ENCODE results near the gene NCAPH2.

The NCAPH2 gene

DNA sequence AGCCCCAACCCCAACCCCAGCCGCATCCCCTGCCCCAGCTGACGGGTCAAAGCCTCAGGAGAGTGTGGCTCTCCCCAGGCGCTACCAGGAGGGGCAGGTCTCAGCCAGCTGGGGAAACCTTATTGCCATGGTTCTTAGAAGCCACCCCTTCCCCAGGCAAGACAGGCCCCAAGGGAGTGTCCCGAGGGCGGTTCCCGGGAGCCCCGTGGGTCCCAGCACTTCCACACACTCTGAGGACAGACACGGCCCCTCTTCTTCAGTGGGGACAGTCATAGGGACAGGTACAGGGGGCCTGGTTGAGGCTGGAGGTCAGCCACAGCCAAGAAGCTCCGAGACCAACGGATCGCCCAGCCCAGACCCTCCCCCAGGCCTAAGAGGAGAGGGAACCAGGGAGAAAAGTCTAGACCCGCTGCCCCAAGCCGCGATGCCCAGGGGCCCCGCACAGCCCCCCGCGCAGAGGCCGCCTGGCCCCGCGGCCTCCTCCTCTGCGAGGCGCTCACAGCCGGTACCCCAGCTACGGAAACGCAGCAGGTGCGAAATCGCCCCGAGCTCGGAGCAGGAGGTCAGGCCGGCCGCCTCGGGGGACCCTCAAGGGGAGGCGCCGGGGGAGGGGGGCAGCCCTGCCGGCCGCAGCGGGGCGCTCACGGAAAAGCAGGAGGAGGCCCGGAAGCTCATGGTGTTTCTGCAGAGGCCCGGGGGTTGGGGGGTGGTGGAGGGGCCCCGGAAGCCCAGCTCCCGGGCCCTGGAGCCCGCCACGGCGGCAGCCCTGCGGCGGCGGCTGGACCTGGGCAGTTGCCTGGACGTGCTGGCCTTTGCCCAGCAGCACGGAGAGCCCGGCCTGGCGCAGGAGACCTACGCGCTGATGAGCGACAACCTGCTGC, 40.3 kb downstream of the NCAPH2 start:
- TF ChIP-seq, protein P1, sequence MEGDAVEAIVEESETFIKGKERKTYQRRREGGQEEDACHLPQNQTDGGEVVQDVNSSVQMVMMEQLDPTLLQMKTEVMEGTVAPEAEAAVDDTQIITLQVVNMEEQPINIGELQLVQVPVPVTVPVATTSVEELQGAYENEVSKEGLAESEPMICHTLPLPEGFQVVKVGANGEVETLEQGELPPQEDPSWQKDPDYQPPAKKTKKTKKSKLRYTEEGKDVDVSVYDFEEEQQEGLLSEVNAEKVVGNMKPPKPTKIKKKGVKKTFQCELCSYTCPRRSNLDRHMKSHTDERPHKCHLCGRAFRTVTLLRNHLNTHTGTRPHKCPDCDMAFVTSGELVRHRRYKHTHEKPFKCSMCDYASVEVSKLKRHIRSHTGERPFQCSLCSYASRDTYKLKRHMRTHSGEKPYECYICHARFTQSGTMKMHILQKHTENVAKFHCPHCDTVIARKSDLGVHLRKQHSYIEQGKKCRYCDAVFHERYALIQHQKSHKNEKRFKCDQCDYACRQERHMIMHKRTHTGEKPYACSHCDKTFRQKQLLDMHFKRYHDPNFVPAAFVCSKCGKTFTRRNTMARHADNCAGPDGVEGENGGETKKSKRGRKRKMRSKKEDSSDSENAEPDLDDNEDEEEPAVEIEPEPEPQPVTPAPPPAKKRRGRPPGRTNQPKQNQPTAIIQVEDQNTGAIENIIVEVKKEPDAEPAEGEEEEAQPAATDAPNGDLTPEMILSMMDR (IDR thresholded peaks at IDR 0.05; ENCODE audit: low read depth, low read length), result no peak
- no peak overlapping the region for H3K4me3 ChIP-seq (ENCODE audit: low read depth, low read length)

DNA sequence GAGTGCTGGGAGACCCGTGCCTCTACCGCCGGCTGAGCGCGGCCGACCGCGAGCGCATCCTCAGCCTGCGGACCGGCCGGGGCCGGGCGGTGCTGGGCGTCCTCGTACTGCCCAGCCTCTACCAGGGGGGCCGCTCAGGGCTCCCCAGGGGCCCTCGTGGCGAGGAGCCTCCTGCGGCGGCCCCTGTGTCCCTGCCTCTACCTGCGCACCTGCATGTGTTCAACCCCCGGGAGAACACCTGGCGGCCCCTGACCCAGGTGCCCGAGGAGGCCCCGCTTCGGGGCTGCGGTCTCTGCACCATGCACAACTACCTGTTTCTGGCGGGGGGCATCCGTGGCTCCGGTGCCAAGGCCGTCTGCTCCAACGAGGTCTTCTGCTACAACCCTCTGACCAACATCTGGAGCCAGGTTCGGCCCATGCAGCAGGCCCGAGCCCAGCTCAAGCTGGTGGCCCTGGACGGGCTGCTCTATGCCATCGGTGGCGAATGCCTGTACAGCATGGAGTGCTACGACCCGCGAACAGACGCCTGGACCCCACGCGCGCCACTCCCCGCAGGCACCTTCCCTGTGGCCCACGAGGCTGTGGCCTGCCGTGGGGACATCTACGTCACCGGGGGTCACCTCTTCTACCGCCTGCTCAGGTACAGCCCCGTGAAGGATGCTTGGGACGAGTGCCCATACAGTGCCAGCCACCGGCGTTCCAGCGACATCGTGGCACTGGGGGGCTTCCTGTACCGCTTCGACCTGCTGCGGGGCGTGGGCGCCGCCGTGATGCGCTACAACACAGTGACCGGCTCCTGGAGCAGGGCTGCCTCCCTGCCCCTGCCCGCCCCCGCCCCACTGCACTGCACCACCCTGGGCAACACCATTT, 41.1 kb downstream of the NCAPH2 start:
- H3K4me3 ChIP-seq (ENCODE audit: low read depth, low read length), result no peak overlapping the region
- TF ChIP-seq, protein P1 (IDR thresholded peaks at IDR 0.05; ENCODE audit: low read depth, low read length), result no peak

DNA sequence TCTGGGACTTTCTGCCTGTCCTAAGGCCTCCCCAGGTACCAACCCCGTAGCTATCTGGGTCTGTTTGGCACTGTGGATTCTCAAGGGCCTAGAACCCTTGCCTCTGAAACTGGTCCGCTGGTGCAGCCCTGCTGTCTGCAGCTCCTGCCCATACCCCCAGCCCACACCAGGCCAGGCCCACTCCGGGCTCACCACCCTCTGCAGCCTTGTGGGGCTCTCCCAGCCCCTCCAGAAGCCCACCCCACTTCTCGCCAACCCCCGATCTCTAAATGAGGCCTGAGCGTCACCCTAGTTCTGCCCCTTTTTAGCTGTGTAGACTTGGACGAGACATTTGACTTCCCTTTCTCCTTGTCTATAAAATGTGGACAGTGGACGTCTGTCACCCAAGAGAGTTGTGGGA, 42.4 kb downstream of the NCAPH2 start:
- no peak overlapping the region for H3K4me3 ChIP-seq (ENCODE audit: low read depth, low read length)
- TF ChIP-seq, protein P1 (IDR thresholded peaks at IDR 0.05; ENCODE audit: low read depth, low read length), result no peak

DNA sequence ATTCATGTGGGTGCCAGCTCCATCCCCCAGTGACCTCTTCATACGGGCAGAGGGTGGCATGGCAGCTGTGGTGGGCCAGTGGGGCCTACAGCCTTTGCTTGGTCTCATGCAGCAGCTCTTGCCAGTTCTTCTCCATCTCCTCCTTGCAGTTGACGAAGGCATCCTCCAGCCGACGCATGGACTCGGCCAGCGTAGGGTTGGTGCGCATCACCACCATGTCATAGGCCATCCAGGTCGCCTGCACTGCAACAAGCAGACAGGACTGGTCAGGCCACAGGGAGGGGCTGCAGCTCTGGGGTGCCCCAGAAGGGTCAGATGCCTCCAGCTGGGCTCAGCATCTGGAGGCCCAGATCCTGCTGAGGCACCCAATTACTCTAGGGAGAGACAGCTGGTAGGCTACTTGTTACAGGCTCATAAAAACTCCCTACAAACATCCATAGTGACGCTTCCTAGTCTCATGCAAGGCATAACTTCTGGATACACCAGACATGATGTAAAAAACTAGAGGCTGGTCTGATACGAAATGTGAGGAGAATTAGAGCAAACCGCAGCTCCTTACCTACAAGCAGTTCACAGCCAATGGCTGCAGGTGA, 43.2 kb downstream of the NCAPH2 start:
- TF ChIP-seq, protein P1 (IDR thresholded peaks at IDR 0.05; ENCODE audit: low read depth, low read length), result no peak
- no peak overlapping the region for H3K4me3 ChIP-seq (ENCODE audit: low read depth, low read length)

DNA sequence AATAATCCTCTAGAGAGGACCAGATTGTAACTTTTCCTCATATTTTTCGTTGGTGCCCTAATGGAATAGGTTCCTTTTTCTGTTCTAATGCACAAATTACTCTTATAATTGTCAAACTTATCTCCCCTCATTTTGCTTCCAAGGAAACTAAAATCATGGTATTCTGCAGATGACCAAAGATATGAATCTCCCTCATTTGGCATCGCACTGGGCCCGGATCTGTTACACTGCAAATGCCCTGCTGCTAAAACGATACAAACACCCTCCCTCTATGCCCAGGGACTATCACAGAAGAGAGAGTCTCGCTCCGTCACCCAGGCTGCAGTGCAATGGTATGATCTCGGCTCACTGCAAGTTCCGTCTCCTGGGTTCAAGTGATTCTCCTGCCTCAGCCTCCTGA, 45.3 kb downstream of the NCAPH2 start:
- no peak overlapping the region for H3K4me3 ChIP-seq (ENCODE audit: low read depth, low read length)
- TF ChIP-seq, protein P1 (IDR thresholded peaks at IDR 0.05; ENCODE audit: low read depth, low read length), result no peak

DNA sequence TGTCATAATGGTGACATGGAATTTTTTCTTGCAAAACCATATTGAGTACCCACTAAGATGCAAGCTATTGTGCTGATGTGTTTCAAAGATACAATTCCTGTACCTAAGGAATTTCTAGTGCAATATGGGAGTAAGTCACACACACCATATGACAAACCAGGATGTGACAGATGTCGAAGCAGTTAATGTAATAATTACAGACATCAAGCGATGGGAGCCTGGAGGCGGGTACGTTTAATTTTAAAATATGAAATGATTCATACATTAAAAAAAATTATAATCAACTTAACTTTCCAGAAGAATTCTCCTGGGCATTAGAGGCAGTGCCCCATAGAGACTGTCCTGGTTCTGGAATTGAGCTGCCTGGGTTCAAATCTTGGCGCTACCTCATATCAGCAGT, 48.7 kb downstream of the NCAPH2 start:
- no peak overlapping the region for H3K4me3 ChIP-seq (ENCODE audit: low read depth, low read length)
- TF ChIP-seq, protein P1 (IDR thresholded peaks at IDR 0.05; ENCODE audit: low read depth, low read length), result no peak
